ENCODE results near the gene ZNF232.

GRCh38 chr17:5092218-5093010, 19.3 kb downstream of the ZNF232 start:
- TF ChIP-seq, protein P1, sequence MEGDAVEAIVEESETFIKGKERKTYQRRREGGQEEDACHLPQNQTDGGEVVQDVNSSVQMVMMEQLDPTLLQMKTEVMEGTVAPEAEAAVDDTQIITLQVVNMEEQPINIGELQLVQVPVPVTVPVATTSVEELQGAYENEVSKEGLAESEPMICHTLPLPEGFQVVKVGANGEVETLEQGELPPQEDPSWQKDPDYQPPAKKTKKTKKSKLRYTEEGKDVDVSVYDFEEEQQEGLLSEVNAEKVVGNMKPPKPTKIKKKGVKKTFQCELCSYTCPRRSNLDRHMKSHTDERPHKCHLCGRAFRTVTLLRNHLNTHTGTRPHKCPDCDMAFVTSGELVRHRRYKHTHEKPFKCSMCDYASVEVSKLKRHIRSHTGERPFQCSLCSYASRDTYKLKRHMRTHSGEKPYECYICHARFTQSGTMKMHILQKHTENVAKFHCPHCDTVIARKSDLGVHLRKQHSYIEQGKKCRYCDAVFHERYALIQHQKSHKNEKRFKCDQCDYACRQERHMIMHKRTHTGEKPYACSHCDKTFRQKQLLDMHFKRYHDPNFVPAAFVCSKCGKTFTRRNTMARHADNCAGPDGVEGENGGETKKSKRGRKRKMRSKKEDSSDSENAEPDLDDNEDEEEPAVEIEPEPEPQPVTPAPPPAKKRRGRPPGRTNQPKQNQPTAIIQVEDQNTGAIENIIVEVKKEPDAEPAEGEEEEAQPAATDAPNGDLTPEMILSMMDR (IDR thresholded peaks at IDR 0.05) = no peak
- no peak for TF ChIP-seq ZFX (IDR thresholded peaks at IDR 0.05; ENCODE audit: borderline replicate concordance)

Measured in 22Rv1 (cell line).